Erythroblast (primary cell): ENCODE data around the gene DNAJC17.

Experiments used
- DNase-seq, 2 experiments: peaks; one replicate each; lab custom pipeline; 2025; lab: John Stamatoyannopoulos, UW
- GATA1 ChIP-seq: IDR thresholded peaks from 2 replicates; pipeline ENCODE4 v1.6.1; 2011; ENCODE audit warnings: low read depth, mild to moderate bottlenecking, control low read depth, low read length, moderate library complexity
- POLR2A ChIP-seq: IDR thresholded peaks from 2 replicates; pipeline ENCODE4 v1.6.1; 2011; ENCODE audit warnings: mild to moderate bottlenecking, low read length

Gene DNAJC17

DNA sequence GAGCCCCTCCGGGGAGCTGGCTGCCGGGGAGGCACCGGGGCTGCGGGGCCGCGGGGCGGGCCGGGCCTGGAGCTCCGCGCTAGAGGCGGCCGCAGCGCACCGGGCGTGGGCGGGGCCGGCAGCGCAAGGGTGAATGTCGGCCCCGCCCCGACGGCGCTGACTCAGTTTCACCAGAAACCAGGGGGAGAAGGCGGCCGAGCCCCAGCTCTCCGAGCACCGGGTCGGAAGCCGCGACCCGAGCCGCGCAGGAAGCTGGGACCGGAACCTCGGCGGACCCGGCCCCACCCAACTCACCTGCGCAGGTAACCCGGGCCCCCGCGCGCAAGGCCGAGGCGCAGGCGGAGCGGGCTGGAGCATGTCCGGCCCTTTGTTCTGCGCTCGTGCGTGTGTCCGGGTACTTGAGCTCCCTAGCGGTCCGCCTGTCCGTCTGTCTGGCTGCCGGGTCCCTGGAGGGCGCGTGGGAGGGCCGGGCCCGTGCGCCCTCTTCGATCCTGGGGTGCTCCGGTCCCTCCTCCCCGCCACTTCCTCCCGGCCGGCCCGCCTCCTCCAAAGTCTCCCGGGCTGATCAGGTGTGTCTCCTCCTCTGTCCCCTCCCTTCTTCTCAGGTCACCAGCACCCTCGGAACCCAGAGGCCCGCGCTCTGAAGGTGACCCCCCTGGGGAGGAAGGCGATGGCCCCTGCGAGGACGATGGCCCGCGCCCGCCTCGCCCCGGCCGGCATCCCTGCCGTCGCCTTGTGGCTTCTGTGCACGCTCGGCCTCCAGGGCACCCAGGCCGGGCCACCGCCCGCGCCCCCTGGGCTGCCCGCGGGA, 36.8 kb upstream of the DNAJC17 start, which contains the start of gene SPINT1:
Gene SPINT1 (plus strand): TSS at position 164 of the 811 bp plus-strand sequence. CDS start 507 bp downstream, at position 671.
- TF ChIP-seq POLR2A (no peak), GATA1 (no peak)
- DNase-seq: peak; percentile 40 to 42

DNA sequence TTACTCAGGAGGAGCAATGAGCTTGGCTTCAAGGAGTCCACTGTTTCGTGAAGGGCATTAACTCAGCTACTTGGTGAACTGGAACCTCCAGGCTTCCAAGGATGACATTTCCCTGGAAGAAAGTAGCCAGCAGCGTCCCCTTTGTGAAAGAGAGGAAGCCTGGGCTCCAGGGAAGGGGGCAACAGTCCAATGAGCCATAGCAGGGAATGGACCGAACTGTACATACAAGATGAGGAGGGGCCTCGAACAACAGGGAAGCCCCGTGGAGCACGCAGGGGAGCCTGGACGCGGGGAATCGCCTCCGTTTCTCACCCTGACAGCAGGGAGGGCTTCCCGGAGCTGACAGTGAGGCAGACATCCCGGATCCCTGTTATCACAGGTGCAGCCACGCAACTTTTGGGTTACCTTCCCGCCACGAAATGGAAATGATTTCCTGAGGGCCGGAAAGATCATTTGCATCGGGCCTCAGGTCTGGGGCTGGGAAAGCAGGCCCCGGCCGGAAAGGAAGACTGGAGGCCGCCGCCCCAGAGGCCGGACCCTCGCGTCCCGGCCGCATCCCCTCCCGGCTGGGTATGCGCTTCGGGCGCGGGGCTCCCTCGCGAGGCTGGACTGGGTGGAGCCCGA, 36.1 kb upstream of the DNAJC17 start:
- no peak for DNase-seq
- TF ChIP-seq POLR2A (no peak), GATA1 (no peak)

DNA sequence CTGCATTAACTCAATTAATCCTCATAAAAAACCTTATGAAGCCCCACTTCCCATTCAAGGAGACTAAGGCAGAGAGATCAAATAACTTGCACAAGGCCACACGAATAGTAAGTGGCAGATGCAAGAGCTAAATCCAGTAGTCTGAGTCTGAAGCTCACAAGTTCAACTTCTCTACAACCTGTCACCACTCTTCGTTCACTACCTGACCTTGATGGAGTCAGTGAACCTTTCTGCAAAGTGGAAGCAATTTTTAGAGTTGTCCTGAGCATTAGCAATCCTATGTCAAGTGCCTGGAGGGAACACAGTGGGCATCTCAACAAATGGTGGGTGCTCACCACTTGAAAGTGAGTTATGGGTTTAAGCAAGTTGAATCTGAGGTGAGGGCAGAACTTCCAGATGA, 34.5 kb upstream of the DNAJC17 start:
- TF ChIP-seq GATA1 (no peak), POLR2A (no peak)
- DNase-seq: no peak

DNA sequence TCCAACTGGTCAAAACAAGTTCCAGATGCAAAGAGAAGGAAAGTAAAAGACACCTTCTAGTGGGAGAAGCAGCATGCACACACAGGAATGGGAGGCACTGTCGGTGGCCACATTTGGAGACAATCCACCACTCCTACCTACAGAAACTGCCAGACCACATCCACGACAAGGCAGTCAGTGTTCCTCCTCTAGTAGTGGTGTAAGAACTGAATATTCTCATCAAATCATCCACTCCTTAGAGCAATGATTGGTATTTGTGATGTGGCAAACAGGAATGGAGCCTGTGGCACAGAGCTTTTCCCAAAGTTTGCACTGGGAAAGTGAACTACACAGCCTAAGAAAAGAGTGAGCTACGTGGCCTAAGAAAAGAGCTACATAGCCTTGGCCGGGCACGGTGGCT, 31.5 kb upstream of the DNAJC17 start:
- no peak for DNase-seq
- TF ChIP-seq POLR2A (no peak), GATA1 (no peak)

DNA sequence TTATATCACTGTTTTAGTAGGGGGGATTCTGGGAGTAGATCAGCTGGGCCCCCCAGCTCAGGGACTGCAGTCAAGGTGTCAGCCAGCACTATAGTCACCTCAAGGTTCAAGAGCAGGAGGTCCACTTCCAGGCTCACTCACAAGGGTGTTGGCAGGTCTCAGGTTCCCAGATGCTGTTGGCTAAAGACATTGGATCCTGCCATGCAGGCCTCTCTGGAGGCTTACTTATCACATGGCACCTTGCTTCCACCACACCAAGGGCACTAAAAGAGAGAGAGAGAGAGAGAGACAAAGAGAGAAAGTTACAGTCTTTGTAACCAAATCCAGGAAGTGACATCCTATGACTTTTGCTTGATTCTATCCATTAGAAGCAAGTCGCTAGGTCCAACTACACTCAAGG, 28.7 kb upstream of the DNAJC17 start:
- TF ChIP-seq POLR2A: no peak
- no peak for TF ChIP-seq GATA1
- no peak for DNase-seq

DNA sequence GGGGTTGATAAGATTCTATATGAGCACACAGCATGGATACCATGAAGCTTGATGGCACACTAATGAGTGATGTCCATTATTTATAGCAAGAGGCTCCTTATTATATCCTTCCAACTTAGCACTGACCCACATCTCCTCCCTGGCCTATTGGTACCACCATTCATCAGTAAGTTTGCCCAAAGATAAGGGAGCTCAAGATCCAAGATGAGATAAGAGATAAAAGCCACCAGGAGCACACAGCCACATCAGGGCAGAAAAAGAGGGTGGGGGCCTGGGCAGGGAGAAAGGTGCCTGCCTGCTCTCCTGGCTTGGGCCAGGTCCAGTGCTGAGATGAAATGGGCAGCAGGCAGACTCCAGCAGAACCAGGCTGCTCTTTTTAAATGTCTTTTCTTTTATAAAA, 25.6 kb upstream of the DNAJC17 start:
- DNase-seq: no peak
- no peak for TF ChIP-seq GATA1
- TF ChIP-seq POLR2A: no peak

DNA sequence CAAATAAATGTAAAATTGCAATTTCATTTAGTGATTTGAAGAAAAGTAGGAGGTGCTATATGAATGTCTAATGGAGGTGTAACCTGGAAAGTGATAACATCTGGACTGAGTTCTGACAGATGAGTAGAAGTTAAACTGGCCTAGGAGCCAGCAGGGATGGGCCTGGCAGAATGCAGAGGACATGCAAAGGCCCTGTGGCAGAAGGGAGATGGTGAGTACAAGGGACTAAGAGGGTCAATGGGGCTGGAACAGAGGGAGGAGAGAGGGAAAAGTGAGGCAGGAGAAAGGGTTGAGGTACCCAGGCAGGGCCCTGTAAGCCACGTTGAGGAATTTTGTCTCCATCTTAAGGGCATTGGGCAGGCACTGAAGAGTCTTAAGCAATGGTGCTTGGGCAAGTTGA, 24.6 kb upstream of the DNAJC17 start:
- DNase-seq: no peak
- no peak for TF ChIP-seq GATA1
- no peak for TF ChIP-seq POLR2A

DNA sequence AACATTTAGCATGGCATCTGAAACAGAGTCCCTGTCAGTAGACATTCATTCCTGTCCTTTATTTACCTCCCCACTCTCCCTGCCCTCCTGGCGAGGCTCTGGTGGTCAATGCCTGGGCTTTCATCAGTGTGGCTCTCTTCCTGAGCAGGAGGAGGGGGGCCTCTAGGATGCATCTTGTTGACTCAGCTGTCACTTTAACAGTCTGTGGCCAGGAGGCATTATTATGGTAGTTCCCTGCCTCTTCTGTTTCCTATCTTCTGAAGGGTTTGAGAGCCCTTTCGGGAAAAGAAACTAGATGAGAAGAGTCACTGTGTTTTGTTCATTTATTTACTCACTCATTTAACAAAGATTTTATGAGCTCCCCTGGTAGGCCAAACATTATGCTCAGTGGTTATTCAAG, 23.6 kb upstream of the DNAJC17 start:
- no peak for TF ChIP-seq GATA1
- TF ChIP-seq POLR2A: no peak
- DNase-seq: no peak

DNA sequence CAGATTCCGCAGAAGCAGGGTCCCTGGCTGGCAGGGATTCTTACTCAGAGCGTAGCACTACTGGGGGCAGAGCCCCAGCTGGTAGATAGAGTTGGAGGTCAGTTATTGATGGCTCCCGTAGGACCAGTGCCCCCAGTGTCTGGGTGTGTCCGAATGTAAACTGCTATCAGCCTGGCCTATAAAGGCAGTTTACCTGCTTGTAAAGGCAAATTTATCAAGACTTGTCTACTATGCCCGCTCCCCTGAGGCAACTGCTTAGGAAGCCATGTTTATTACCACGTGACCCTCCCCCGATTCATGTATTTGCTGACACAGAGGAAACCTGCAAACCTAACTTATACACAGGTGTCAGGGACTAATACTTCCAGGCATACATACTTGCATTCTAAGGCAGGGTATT, 21.8 kb upstream of the DNAJC17 start:
- TF ChIP-seq GATA1 (no peak), POLR2A (no peak)
- no peak for DNase-seq

DNA sequence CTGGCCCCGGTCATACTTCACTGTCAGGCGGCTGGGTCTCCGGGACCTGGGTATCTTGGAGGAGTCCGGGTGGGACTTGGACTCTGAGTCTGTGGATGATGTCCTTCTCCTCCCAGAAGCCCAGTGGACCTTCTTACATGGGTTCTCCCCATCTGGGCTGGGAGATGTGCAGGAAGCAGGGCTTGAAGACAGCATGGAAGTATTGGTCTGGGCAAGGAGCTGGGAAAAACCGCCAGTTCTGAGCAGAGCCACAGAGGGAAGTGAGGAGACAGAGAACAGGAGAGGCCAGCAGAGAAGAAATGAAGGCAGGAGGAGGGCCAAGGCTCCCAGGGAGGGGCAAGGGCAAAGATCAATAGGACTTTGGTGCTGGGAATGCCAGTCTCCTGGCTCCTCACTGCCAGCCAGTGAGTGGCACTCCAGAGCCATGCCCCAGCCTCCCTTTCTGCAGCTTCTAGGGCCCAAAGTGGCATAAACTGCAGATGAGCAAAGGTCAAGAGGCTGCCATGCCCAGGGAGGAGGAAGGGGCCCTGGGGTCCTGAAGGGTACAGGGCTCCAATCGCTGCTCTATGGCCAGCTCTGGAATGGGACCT, 21.3 kb upstream of the DNAJC17 start, which contains the start of gene PPP1R14D:
Gene PPP1R14D (minus strand): TSS at position 262 of the 590 bp plus-strand sequence. CDS start 67 bp downstream, at position 195.
- TF ChIP-seq POLR2A (no peak), GATA1 (no peak)
- DNase-seq: no peak

DNA sequence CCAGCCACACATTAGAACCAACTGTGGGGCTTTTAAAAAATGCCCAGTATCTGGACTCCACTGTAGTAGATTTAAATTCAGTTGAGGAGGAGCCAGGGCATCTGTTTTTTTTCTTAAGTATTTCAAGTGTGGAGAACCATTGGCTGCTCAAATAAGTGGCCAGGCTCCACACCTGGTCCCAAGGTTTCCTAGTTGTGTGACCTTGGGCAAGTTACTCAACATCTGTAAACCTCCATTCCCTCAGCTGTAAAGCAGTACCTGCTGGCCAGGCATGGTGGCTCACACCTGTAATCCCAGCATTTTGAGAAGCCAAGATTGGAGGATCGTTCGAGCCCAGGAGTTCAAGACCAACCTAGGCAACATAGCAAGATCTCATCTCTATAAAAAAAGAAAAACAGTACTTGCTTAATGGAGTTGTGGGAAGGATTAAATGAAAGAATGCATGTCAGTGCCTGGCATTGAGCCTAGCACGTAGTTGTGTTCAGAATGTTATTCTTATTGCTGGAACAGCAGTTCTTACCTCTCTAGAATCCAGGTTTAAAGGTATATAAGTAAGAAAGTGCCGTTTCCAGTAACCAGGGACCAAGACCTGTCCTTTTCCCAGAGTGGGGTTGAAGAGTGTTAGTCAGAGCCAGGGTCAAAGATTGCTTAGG, 19.3 kb upstream of the DNAJC17 start:
- no peak for DNase-seq
- TF ChIP-seq POLR2A: no peak
- no peak for TF ChIP-seq GATA1

DNA sequence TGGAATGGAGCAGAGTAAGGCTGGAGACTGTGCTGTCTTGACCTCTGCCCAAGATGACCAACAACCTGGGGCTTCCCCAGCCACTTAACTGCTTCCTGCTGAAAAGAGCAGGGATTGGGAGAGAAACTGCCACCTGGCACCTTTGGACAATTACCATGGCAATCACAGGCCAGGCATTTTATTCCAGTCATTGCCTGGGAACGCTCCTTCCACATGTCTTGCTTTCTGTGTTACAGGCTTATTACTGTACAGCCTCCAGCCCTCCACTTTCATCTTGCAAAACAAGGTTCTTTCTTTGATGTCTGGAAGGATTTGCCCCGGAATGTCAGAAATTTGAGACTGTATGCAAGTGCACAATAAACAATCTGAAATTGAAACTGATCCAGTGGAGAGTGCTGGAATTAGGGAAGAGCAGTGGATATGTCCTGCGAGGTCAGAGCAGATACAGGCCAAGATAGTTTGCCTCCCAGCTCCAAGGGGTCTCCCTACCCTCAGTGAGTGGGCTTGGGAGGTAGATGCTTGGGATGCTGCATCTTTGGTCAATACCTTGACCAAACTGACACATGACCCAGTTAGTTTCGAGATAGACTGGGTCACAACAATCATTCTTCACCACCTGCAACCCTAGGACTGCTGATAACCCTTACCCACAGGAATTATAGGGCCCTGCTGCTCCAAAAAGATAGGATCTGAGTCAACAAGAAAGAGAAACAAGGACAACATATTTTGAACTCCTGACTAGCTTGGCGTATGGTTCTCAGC, 18.6 kb upstream of the DNAJC17 start:
- peak; percentile 69 to 89 for DNase-seq
- TF ChIP-seq POLR2A (no peak), GATA1 (no peak)

DNA sequence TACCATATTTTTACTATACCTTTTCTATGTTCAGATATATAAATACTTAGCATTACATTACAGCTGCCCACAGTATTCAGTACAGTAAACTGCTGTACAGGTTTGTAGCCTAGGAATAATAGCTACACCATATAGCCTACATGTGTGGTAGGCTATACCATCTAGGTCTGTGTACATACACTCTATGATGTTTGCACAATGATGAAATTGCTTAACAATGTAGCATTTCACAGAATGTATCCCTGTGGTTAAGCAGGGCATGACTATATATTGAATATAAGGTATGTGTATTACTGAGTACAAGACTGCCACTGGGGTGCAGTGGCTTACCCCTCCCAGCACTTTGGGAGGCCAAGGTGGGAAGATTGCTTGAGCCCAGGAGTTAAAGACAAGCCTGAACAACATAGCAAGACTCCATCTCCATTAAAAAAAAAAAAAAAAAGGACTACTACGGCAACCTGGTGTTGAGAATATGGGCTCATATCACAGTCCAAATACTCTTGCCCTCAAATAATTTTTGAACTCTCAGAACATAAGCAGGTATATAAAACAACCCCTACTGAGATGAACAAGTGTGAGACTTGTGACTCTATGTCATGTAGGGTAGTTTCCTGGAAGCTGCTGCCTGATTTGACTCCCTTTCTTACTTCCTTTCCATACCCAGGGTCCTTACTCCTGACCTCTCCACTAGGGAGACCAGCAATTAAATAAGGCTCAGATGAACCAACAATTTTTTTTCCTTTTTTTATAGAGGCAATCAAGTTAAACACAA, 16.5 kb upstream of the DNAJC17 start:
- TF ChIP-seq GATA1 (no peak), POLR2A (no peak)
- DNase-seq: no peak
